ENCODE results near the gene TPH2. TPM values are rescaled to one million over a fixed set of nuclear protein-coding genes. Genes with fewer than 3 reads are reported as not detected.

The TPH2 gene
- total RNA-seq, 1 experiment from 2014 or later: not detected

DNA sequence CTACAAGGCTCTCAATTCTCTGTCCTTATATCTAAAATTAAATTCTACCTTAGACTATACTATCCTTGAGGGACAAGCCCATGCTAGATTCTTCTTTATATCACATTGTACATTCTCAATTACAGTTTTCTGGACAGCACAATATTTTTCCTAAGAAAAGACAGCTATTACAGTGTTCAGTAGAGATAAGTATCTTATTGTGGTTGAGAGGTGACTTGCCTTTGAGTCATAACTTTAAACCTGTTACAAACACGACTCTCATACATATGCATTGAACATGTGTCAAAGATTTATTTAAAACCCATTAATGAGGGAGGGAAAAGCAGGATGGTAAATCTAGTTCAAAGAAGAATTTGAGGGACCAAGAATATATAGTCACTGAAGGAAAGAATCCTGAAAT lies 61.1 kb downstream of the TPH2 start:
- H3K27ac Mint-ChIP-seq (ENCODE audit: low read depth, unreplicated experiment): no peak overlapping the region
- ChIA-PET CTCF (no interaction called here), POLR2A (no interaction called here)
- TF ChIP-seq, protein P1, sequence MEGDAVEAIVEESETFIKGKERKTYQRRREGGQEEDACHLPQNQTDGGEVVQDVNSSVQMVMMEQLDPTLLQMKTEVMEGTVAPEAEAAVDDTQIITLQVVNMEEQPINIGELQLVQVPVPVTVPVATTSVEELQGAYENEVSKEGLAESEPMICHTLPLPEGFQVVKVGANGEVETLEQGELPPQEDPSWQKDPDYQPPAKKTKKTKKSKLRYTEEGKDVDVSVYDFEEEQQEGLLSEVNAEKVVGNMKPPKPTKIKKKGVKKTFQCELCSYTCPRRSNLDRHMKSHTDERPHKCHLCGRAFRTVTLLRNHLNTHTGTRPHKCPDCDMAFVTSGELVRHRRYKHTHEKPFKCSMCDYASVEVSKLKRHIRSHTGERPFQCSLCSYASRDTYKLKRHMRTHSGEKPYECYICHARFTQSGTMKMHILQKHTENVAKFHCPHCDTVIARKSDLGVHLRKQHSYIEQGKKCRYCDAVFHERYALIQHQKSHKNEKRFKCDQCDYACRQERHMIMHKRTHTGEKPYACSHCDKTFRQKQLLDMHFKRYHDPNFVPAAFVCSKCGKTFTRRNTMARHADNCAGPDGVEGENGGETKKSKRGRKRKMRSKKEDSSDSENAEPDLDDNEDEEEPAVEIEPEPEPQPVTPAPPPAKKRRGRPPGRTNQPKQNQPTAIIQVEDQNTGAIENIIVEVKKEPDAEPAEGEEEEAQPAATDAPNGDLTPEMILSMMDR (IDR thresholded peaks at IDR 0.05; ENCODE audit: unreplicated experiment): no peak
- peaks cover 33% of the 10 kb centered on the region for H3K27me3 Mint-ChIP-seq (ENCODE audit: insufficient read depth, unreplicated experiment)
- H3K4me1 Mint-ChIP-seq (ENCODE audit: insufficient read depth, unreplicated experiment): peaks cover 5% of the 10 kb centered on the region
- H3K4me3 Mint-ChIP-seq (ENCODE audit: unreplicated experiment): no peak overlapping the region
- intact Hi-C loops (cut with micrococcal nuclease): no loop called here
- DNase-seq (ENCODE audit: unreplicated experiment): peak; percentile 12
- H3K36me3 Mint-ChIP-seq (ENCODE audit: insufficient read depth, unreplicated experiment): no peaks in the 10 kb centered on the region
- no TSS peak for BruUV-seq (replicated peaks)
- no peaks in the 10 kb centered on the region for H3K9me3 Mint-ChIP-seq (ENCODE audit: unreplicated experiment)

DNA sequence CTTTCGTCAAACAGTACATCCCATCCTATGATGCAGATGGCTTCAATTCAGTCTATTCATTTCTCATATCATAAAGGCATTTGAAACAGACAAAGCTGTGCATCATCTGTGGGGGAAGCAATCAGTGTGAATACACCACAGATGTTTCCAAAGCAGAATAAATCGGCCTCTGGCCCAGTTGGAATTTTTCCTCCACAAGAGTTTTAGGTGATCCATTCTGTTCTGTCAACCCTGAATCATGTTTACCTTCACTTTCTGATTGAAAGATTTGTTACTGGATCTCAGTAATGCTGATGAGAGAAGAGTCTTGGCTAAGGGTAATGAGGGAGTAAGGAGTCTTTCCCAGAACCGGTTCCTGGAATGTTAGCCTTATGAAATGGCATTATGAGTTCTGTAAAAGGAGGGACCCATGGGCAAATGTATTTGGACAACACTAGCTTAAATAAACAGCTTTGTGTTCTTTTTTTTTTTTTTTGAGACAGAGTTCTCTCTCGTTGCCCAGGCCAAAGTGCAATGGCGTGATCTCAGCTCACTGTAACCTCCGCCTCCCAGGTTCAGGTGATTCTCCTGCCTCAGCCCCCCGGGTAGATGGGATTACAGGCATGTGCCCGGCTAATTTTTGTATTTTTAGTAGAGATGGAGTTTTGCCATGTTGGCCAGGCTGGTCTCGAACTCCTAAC lies 62.5 kb downstream of the TPH2 start:
- Mint-ChIP-seq H3K4me1 (ENCODE audit: insufficient read depth, unreplicated experiment) (peaks cover 5% of the 10 kb centered on the region), H3K27me3 (ENCODE audit: insufficient read depth, unreplicated experiment) (peaks cover 46% of the 10 kb centered on the region), H3K4me3 (ENCODE audit: unreplicated experiment) (no peak overlapping the region), H3K9me3 (ENCODE audit: unreplicated experiment) (no peaks in the 10 kb centered on the region), H3K36me3 (ENCODE audit: insufficient read depth, unreplicated experiment) (peaks cover 3% of the 10 kb centered on the region), H3K27ac (ENCODE audit: low read depth, unreplicated experiment) (no peak overlapping the region)
- no peak for DNase-seq (ENCODE audit: unreplicated experiment)
- intact Hi-C loops (cut with micrococcal nuclease): no loop called here
- ChIA-PET POLR2A (no interaction called here), CTCF (interaction anchor here (0.7 kb wide), 1 partner anchor 1821 kb away, joined by 3 read pairs; no protein-coding TSS in a partner anchor)
- no TSS peak for BruUV-seq (replicated peaks)
- TF ChIP-seq, protein P1 (IDR thresholded peaks at IDR 0.05; ENCODE audit: unreplicated experiment): no peak

DNA sequence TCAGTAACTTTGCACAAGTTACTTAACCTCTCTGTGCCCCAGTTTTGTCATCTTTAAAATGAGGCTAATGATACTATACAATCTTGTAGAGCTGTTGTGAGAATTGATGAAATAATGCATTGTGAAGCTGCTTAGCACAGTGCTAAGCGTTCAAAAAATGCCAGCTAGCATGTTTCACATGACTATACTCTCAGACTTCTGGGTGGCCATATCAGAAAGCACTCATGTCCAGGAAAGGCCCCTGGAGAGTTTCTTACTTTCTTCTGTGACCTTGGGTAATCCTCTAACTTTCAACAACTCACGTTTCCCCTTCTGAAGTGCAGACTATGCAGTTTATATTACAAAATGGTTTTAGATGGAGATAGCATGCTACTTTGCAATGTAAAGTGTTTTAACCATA lies 68.1 kb downstream of the TPH2 start:
- no peak overlapping the region for H3K27ac Mint-ChIP-seq (ENCODE audit: low read depth, unreplicated experiment)
- TF ChIP-seq, protein P1 (IDR thresholded peaks at IDR 0.05; ENCODE audit: unreplicated experiment): no peak
- peaks cover 3% of the 10 kb centered on the region for H3K4me1 Mint-ChIP-seq (ENCODE audit: insufficient read depth, unreplicated experiment)
- POLR2A ChIA-PET: no interaction called here
- peaks cover 52% of the 10 kb centered on the region for H3K27me3 Mint-ChIP-seq (ENCODE audit: insufficient read depth, unreplicated experiment)
- no peaks in the 10 kb centered on the region for H3K9me3 Mint-ChIP-seq (ENCODE audit: unreplicated experiment)
- CTCF ChIA-PET: interaction anchor here (0.9 kb wide), 1 partner anchor 11 kb away, joined by 3 read pairs; no protein-coding TSS in a partner anchor
- no peak overlapping the region for H3K4me3 Mint-ChIP-seq (ENCODE audit: unreplicated experiment)
- BruUV-seq (replicated peaks): no TSS peak
- peaks cover 6% of the 10 kb centered on the region for H3K36me3 Mint-ChIP-seq (ENCODE audit: insufficient read depth, unreplicated experiment)
- intact Hi-C loops (cut with micrococcal nuclease): no loop called here
- DNase-seq (ENCODE audit: unreplicated experiment): no peak

DNA sequence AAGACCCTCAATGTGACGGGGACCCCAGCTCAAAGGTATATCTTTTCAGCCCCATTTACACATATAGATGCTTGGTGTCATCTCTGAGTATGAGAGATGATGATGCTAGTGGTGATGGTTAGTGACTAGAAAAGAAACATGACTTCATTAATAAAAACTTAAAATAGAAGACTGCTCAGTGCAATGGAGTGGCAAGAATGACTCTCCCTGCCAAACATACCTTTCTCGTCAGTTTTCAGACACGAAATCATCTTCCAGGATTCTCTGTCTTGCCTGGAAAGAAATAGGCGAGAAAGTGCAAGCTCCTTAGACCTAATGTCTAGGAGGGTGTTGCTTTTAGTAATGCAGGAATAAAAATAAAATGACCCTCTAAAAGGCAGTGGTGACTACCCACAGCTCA lies 71.7 kb downstream of the TPH2 start:
- intact Hi-C loops (cut with micrococcal nuclease): no loop called here
- Mint-ChIP-seq H3K27me3 (ENCODE audit: insufficient read depth, unreplicated experiment) (peaks cover 16% of the 10 kb centered on the region), H3K9me3 (ENCODE audit: unreplicated experiment) (no peaks in the 10 kb centered on the region), H3K36me3 (ENCODE audit: insufficient read depth, unreplicated experiment) (peaks cover 6% of the 10 kb centered on the region), H3K4me3 (ENCODE audit: unreplicated experiment) (no peak overlapping the region), H3K4me1 (ENCODE audit: insufficient read depth, unreplicated experiment) (peaks cover 9% of the 10 kb centered on the region), H3K27ac (ENCODE audit: low read depth, unreplicated experiment) (no peak overlapping the region)
- TF ChIP-seq, protein P1 (IDR thresholded peaks at IDR 0.05; ENCODE audit: unreplicated experiment): no peak
- no TSS peak for BruUV-seq (replicated peaks)
- ChIA-PET POLR2A (no interaction called here), CTCF (no interaction called here)
- DNase-seq (ENCODE audit: unreplicated experiment): no peak

Measured in MCF 10A (cell line).